Middle frontal gyrus (tissue), 1 donor: ENCODE results near the gene TPM2.

ENCODE experiments used
- DNase-seq: peaks from one replicate; pipeline ENCODE4 v3.0.0-alpha.2; 2015; ENCODE audit warnings: low spot score; ENCODE audit errors: extremely low spot score

Gene TPM2

GRCh38 chr9:35696520-35697215 lies 6.9 kb upstream of the TPM2 start:
- DNase-seq = peak; percentile 15

GRCh38 chr9:35695943-35696401 lies 6.2 kb upstream of the TPM2 start:
- no peak for DNase-seq

GRCh38 chr9:35691757-35692301 lies 2.1 kb upstream of the TPM2 start:
- no peak for DNase-seq

- DNase-seq = no peak
Measured at GRCh38 chr9:35691334-35691650, 1.6 kb upstream of the TPM2 start.

GRCh38 chr9:35690614-35691333 lies 1.0 kb upstream of the TPM2 start:
- DNase-seq = no peak

GRCh38 chr9:35690294-35690613 lies 529 bp upstream of the TPM2 start:
- DNase-seq = no peak

- peak; percentile 37 for DNase-seq
Measured at GRCh38 chr9:35688558-35689541, 875 bp downstream of the TPM2 start.

- no peak for DNase-seq
Measured at GRCh38 chr9:35687972-35688557, 1.7 kb downstream of the TPM2 start.

- DNase-seq = no peak
Measured at GRCh38 chr9:35687306-35687705, 2.4 kb downstream of the TPM2 start.

- no peak for DNase-seq
Measured at GRCh38 chr9:35686222-35687203, 3.2 kb downstream of the TPM2 start.

- no peak for DNase-seq
Measured at GRCh38 chr9:35685506-35685905, 4.2 kb downstream of the TPM2 start.

- no peak for DNase-seq
Measured at GRCh38 chr9:35684921-35685320, 4.8 kb downstream of the TPM2 start.

- DNase-seq = no peak
Measured at GRCh38 chr9:35683323-35683722, 6.4 kb downstream of the TPM2 start.

GRCh38 chr9:35682520-35683315 lies 7.0 kb downstream of the TPM2 start:
- DNase-seq = no peak

GRCh38 chr9:35682051-35682450 lies 7.7 kb downstream of the TPM2 start:
- DNase-seq = no peak

GRCh38 chr9:35681341-35682002 lies 8.3 kb downstream of the TPM2 start:
- no peak for DNase-seq

GRCh38 chr9:35680331-35681105 lies 9.2 kb downstream of the TPM2 start:
- DNase-seq = no peak

GRCh38 chr9:35679766-35680330 lies 9.9 kb downstream of the TPM2 start:
- no peak for DNase-seq
